Nephron progenitor cell (in vitro differentiated cells): ENCODE measurements around the gene SMS.

Source experiments
- DNase-seq: peaks from one replicate; pipeline ENCODE4 v3.0.0; 2021
- H3K27ac Mint-ChIP-seq: 2 replicates; pipeline ENCODE4 v1.8.0; 2021; ENCODE audit warnings: mild to moderate bottlenecking, moderate library complexity, mixed read lengths
- H3K27me3 Mint-ChIP-seq: 2 replicates; pipeline ENCODE4 v1.8.0; 2021; ENCODE audit warnings: mild to moderate bottlenecking, low read depth, mixed read lengths; ENCODE audit not compliant: poor library complexity
- H3K36me3 Mint-ChIP-seq: 2 replicates; pipeline ENCODE4 v1.8.0; 2021; ENCODE audit warnings: low read depth, mixed read lengths
- H3K4me1 Mint-ChIP-seq: 2 replicates; pipeline ENCODE4 v1.8.0; 2021; ENCODE audit warnings: mixed read lengths
- H3K4me3 Mint-ChIP-seq: 2 replicates; pipeline ENCODE4 v1.8.0; 2021; ENCODE audit warnings: mild to moderate bottlenecking, moderate library complexity, mixed read lengths
- H3K9me3 Mint-ChIP-seq: 2 replicates; pipeline ENCODE4 v1.8.0; 2021; ENCODE audit warnings: mild to moderate bottlenecking, moderate library complexity, mixed read lengths
- CTCF ChIP-seq: fragments of 200-600 bp; sonication (generic); IDR thresholded peaks from 2 replicates; pipeline ENCODE4 v1.5.0; 2021; ENCODE audit warnings: antibody characterized with exemption

SMS gene

GRCh38 chrX:21966866-21967265 is 26.4 kb downstream of the SMS start:
- Mint-ChIP-seq H3K36me3 (peaks cover 66% of the 10 kb centered on the region), H3K9me3 (peaks cover 7% of the 10 kb centered on the region), H3K4me1 (peaks cover 5% of the 10 kb centered on the region), H3K27ac (no peak overlapping the region), H3K4me3 (no peak overlapping the region), H3K27me3 (peaks cover 1% of the 10 kb centered on the region)
- no peak for TF ChIP-seq CTCF
- DNase-seq, result no peak

- H3K9me3 Mint-ChIP-seq, result peaks cover 7% of the 10 kb centered on the region
- H3K36me3 Mint-ChIP-seq, result peaks cover 75% of the 10 kb centered on the region
- TF ChIP-seq CTCF, result no peak
- H3K4me3 Mint-ChIP-seq, result no peak overlapping the region
- no peaks in the 10 kb centered on the region for H3K27me3 Mint-ChIP-seq
- no peak overlapping the region for H3K27ac Mint-ChIP-seq
- H3K4me1 Mint-ChIP-seq, result peaks cover 5% of the 10 kb centered on the region
- no peak for DNase-seq
These were observed 27.8 kb downstream of the SMS start for GRCh38 chrX:21968333-21968732.

GRCh38 chrX:21970326-21970725 is 29.8 kb downstream of the SMS start:
- Mint-ChIP-seq H3K9me3 (no peaks in the 10 kb centered on the region), H3K4me3 (peak overlapping the region; percentile 23), H3K4me1 (peaks cover 5% of the 10 kb centered on the region), H3K27me3 (no peaks in the 10 kb centered on the region), H3K36me3 (peaks cover 70% of the 10 kb centered on the region), H3K27ac (peak overlapping the region; percentile 85)
- no peak for TF ChIP-seq CTCF
- no peak for DNase-seq

- no peak for TF ChIP-seq CTCF
- Mint-ChIP-seq H3K9me3 (no peaks in the 10 kb centered on the region), H3K36me3 (peaks cover 75% of the 10 kb centered on the region), H3K27ac (peak overlapping the region; percentile 42), H3K4me1 (peaks cover 5% of the 10 kb centered on the region), H3K27me3 (no peaks in the 10 kb centered on the region), H3K4me3 (no peak overlapping the region)
- no peak for DNase-seq
These were observed 31.5 kb downstream of the SMS start for GRCh38 chrX:21972046-21972445.

GRCh38 chrX:21972721-21973120 is 32.2 kb downstream of the SMS start:
- peaks cover 75% of the 10 kb centered on the region for H3K36me3 Mint-ChIP-seq
- no peak for TF ChIP-seq CTCF
- H3K4me3 Mint-ChIP-seq, result no peak overlapping the region
- no peak overlapping the region for H3K27ac Mint-ChIP-seq
- no peak for DNase-seq
- H3K4me1 Mint-ChIP-seq, result peaks cover 5% of the 10 kb centered on the region
- H3K9me3 Mint-ChIP-seq, result no peaks in the 10 kb centered on the region
- H3K27me3 Mint-ChIP-seq, result no peaks in the 10 kb centered on the region

GRCh38 chrX:21973321-21974010 is 33.0 kb downstream of the SMS start:
- Mint-ChIP-seq H3K4me3 (no peak overlapping the region), H3K4me1 (peaks cover 5% of the 10 kb centered on the region), H3K9me3 (no peaks in the 10 kb centered on the region), H3K27me3 (no peaks in the 10 kb centered on the region), H3K27ac (no peak overlapping the region), H3K36me3 (peaks cover 82% of the 10 kb centered on the region)
- TF ChIP-seq CTCF, result no peak
- DNase-seq, result no peak
